ENCODE data around the gene HEG1.

DNA sequence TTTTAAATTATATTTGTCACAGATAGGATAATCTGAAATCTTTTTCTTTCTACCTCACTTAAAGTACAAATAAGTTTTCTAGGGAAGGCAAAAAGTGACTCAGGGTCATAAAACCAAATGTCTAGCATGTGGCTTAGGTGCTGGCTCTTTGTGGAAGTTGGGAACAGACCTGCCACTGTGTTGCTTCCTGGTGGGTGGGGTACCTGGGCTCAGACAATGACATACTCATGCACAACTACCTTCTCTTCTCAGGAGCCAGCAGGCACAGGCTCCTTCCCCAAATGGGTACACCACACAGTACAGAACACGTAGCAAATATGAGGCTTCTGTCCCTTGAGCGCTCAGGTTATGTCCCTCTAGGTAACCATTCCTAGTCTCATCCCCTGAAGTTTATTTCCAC is 81.1 kb downstream of the HEG1 start:
- TF ChIP-seq EZH2 (IDR thresholded peaks at IDR 0.05; ENCODE audit: low read depth, unreplicated experiment) (no peak), EZH2phosphoT487 (IDR thresholded peaks at IDR 0.05; ENCODE audit: unreplicated experiment) (no peak), POLR2AphosphoS5 (IDR thresholded peaks at IDR 0.05; ENCODE audit: low read depth) (no peak)
